Loucy (cell line): ENCODE measurements around the gene MAPT.

ENCODE experiments used
- H2AFZ ChIP-seq: fragments of 200-600 bp; sonication (generic); 2 replicates; pipeline ENCODE4 v1.6.0; 2016; ENCODE audit warnings: antibody characterized with exemption, mild to moderate bottlenecking, low read length, moderate library complexity
- H3F3A ChIP-seq: fragments of 200-600 bp; 2 replicates; pipeline ENCODE4 v1.6.0; 2016; ENCODE audit warnings: antibody characterized with exemption, low read depth, mild to moderate bottlenecking
- H3K27me3 ChIP-seq: fragments of 200-600 bp; sonication (generic); 2 replicates; pipeline ENCODE4 v1.6.1; 2014; ENCODE audit warnings: low read length, mild to moderate bottlenecking; ENCODE audit not compliant: insufficient read depth, poor library complexity, severe bottlenecking
- H3K36me3 ChIP-seq: fragments of 200-600 bp; sonication (generic); 2 replicates; pipeline ENCODE4 v1.6.1; 2016; ENCODE audit warnings: low read length; ENCODE audit not compliant: insufficient read depth
- H3K4me1 ChIP-seq: fragments of 200-600 bp; sonication (generic); 2 replicates; pipeline ENCODE4 v1.5.1; 2014; ENCODE audit warnings: low read length, mild to moderate bottlenecking; ENCODE audit not compliant: insufficient read depth, poor library complexity, severe bottlenecking
- H3K4me2 ChIP-seq: fragments of 200-600 bp; sonication (generic); 2 replicates; pipeline ENCODE4 v1.6.0; 2014; ENCODE audit warnings: antibody characterized with exemption, low read length, low read depth, mild to moderate bottlenecking; ENCODE audit not compliant: poor library complexity, severe bottlenecking
- H3K4me3 ChIP-seq: fragments of 200-600 bp; sonication (generic); 2 replicates; pipeline ENCODE4 v1.5.1; 2014; ENCODE audit warnings: low read length, mild to moderate bottlenecking, mixed read lengths; ENCODE audit not compliant: poor library complexity, severe bottlenecking
- H3K79me2 ChIP-seq: fragments of 200-600 bp; sonication (generic); 2 replicates; pipeline ENCODE4 v1.6.1; 2014; ENCODE audit warnings: low read length; ENCODE audit not compliant: insufficient read depth
- H3K9ac ChIP-seq: fragments of 200-600 bp; sonication (generic); 2 replicates; pipeline ENCODE4 v1.6.0; 2014; ENCODE audit warnings: mild to moderate bottlenecking, low read depth, low read length, moderate library complexity; ENCODE audit not compliant: poor library complexity, severe bottlenecking
- H3K9me2 ChIP-seq: fragments of 200-600 bp; sonication (generic); replicated peaks from 2 replicates; pipeline ENCODE4 v1.6.1; 2016; ENCODE audit warnings: low read depth, low read length, mixed read lengths
- H3K9me3 ChIP-seq: fragments of 200-600 bp; sonication (generic); 2 replicates; pipeline ENCODE4 v1.6.1; 2014; ENCODE audit warnings: mild to moderate bottlenecking, antibody characterized with exemption, low read length, low read depth; ENCODE audit not compliant: insufficient read depth
- H4K20me1 ChIP-seq: fragments of 200-600 bp; sonication (generic); 2 replicates; pipeline ENCODE4 v1.6.0; 2014; ENCODE audit warnings: antibody characterized with exemption, low read length, mild to moderate bottlenecking; ENCODE audit not compliant: insufficient read depth, poor library complexity, severe bottlenecking
- CTCF ChIP-seq: fragments of 200-600 bp; sonication (generic); conservative IDR thresholded peaks from 2 replicates; pipeline ENCODE4 v1.5.1; 2014; ENCODE audit warnings: mild to moderate bottlenecking, antibody characterized with exemption, low read length
- EZH2phosphoT487 ChIP-seq: fragments of 200-600 bp; IDR thresholded peaks from 2 replicates; pipeline ENCODE4 v1.6.1; 2018; ENCODE audit warnings: antibody characterized with exemption, mild to moderate bottlenecking, moderate library complexity, borderline replicate concordance

The MAPT gene

DNA sequence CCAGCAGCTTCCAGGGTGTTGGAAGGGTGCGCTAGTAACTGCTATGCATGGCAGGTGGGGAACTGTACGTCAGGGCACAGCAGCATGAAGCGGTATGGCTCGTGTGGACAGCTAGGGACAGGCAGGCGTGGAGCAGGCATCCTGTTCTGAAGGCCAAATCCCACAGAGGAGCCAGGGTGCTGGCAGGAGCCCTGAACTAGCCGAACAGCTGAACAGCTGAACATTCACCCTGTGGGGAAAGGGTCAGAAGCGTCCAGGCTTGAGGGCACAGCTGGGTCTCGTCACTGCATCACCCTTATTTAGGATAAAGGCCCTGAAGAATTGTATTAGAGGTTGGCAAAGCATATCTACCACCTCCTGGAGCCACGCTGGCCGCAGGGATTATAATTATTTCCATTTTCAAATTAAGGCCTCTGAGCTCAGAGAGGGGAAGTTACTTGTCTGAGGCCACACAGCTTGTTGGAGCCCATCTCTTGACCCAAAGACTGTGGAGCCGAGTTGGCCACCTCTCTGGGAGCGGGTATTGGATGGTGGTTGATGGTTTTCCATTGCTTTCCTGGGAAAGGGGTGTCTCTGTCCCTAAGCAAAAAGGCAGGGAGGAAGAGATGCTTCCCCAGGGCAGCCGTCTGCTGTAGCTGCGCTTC, 101.4 kb downstream of the MAPT start:
- H3K9me2 ChIP-seq, result no peaks in the 10 kb centered on the region
- no peak overlapping the region for H3K4me2 ChIP-seq
- no peak overlapping the region for H3K9ac ChIP-seq
- no peaks in the 10 kb centered on the region for H3K4me1 ChIP-seq
- no peaks in the 10 kb centered on the region for H3K79me2 ChIP-seq
- H3K27me3 ChIP-seq, result no peaks in the 10 kb centered on the region
- TF ChIP-seq EZH2phosphoT487 (no peak), CTCF (no peak)
- no peaks in the 10 kb centered on the region for H3K36me3 ChIP-seq
- H3K9me3 ChIP-seq, result no peaks in the 10 kb centered on the region
- no peaks in the 10 kb centered on the region for H4K20me1 ChIP-seq
- H2AFZ ChIP-seq, result no peak overlapping the region
- H3K4me3 ChIP-seq, result no peak overlapping the region
- H3F3A ChIP-seq, result no peaks in the 10 kb centered on the region

GRCh38 chr17:45996282-45996937, 102.1 kb downstream of the MAPT start:
- H3K9ac ChIP-seq, result no peak overlapping the region
- no peak overlapping the region for H2AFZ ChIP-seq
- H3K4me2 ChIP-seq, result no peak overlapping the region
- no peaks in the 10 kb centered on the region for H3K27me3 ChIP-seq
- no peaks in the 10 kb centered on the region for H3F3A ChIP-seq
- H3K79me2 ChIP-seq, result no peaks in the 10 kb centered on the region
- H3K9me3 ChIP-seq, result no peaks in the 10 kb centered on the region
- H3K36me3 ChIP-seq, result no peaks in the 10 kb centered on the region
- no peaks in the 10 kb centered on the region for H3K9me2 ChIP-seq
- H3K4me3 ChIP-seq, result no peak overlapping the region
- TF ChIP-seq CTCF, result no peak
- no peak for TF ChIP-seq EZH2phosphoT487
- no peaks in the 10 kb centered on the region for H3K4me1 ChIP-seq
- no peaks in the 10 kb centered on the region for H4K20me1 ChIP-seq

GRCh38 chr17:45997166-45997565, 102.8 kb downstream of the MAPT start:
- TF ChIP-seq EZH2phosphoT487 (no peak), CTCF (no peak)
- no peaks in the 10 kb centered on the region for H3K79me2 ChIP-seq
- H3K4me2 ChIP-seq, result no peak overlapping the region
- no peaks in the 10 kb centered on the region for H3K9me3 ChIP-seq
- no peaks in the 10 kb centered on the region for H3F3A ChIP-seq
- no peaks in the 10 kb centered on the region for H3K9me2 ChIP-seq
- no peaks in the 10 kb centered on the region for H4K20me1 ChIP-seq
- H3K4me3 ChIP-seq, result no peak overlapping the region
- no peak overlapping the region for H2AFZ ChIP-seq
- no peaks in the 10 kb centered on the region for H3K36me3 ChIP-seq
- H3K27me3 ChIP-seq, result no peaks in the 10 kb centered on the region
- H3K4me1 ChIP-seq, result no peaks in the 10 kb centered on the region
- H3K9ac ChIP-seq, result no peak overlapping the region
